GM13976 (cell line): ENCODE results near the gene NF2.

Experiments
- DNase-seq: peaks from one replicate; pipeline ENCODE4 v3.0.0; 2012; ENCODE audit warnings: low spot score
- in situ Hi-C: fragments of 300-500 bp; cut with MboI; formaldehyde crosslinking; loops from one replicate; pipeline ENCODE4 v1.12.0; 2022; ENCODE audit warnings: low sequenced_read_pairs, mixed read lengths, inconsistent platforms; ENCODE audit not compliant: unreplicated experiment
- TF ChIP-seq, protein P1 (sequence below): IDR thresholded peaks from 2 replicates; pipeline ENCODE4 v1.5.1; 2012; ENCODE audit warnings: borderline replicate concordance, mild to moderate bottlenecking; ENCODE audit not compliant: insufficient read depth; ENCODE audit errors: extremely low read depth, missing control alignments, control extremely low read depth

Gene NF2

DNA sequence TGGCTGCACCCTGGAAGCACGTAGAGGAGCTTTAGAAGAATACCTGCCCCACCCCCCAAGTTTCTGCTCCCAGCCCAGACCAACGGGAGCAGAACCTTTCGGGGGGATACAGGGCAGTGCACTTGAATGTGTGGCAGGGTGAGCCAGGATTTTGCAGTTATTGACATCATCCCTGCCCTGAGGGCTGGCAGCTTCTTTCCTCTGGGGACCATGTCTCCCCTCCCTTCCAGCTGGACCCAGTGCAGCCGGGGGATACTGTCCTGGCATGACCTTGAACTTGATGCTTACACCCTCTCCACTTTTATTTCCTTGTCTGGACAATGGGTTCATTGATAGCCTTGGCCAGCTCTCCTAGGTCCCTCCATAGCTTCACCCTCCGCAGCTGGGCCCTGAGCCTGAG lies 112.3 kb downstream of the NF2 start:
- TF ChIP-seq, protein P1, sequence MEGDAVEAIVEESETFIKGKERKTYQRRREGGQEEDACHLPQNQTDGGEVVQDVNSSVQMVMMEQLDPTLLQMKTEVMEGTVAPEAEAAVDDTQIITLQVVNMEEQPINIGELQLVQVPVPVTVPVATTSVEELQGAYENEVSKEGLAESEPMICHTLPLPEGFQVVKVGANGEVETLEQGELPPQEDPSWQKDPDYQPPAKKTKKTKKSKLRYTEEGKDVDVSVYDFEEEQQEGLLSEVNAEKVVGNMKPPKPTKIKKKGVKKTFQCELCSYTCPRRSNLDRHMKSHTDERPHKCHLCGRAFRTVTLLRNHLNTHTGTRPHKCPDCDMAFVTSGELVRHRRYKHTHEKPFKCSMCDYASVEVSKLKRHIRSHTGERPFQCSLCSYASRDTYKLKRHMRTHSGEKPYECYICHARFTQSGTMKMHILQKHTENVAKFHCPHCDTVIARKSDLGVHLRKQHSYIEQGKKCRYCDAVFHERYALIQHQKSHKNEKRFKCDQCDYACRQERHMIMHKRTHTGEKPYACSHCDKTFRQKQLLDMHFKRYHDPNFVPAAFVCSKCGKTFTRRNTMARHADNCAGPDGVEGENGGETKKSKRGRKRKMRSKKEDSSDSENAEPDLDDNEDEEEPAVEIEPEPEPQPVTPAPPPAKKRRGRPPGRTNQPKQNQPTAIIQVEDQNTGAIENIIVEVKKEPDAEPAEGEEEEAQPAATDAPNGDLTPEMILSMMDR, result no peak
- in situ Hi-C loops, result no loop called here
- no peak for DNase-seq

DNA sequence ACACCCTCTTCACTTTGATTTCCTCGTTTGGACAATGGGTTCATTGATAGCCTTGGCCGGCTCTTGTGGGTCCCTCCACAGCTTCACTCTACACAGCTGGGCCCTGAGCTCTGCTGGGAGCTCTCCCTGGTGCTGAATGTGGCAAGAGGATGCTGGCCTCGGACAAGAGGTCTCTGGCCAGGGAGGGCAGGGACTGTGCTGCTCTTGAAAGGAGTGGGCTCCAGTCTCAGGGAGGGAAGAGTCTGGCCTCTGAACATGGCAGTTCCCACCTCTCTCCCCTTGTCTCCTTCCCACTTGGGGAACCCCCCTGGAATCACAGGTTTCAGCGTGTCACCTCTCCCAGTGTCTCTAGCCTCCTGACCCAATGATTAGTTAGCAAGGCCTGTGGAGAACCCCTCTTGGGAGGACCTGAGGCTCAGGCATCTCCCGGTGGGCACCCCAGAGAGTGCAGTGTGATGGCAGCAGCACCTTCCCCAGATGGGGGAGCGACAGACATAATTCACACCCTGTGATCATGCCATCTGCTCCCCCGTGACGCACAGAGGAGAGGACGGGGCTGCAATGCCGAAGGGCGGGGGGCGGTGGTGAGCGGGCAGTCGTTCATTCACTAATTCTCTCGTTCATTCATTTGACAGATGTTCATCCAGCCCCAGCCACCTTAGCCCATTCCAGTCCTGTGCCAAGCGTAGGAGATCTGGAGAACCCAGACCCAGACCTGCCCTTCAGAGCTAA lies 113.5 kb downstream of the NF2 start:
- peak; percentile 74 for DNase-seq
- TF ChIP-seq, protein P1, result no peak
- in situ Hi-C loops, result no loop called here

DNA sequence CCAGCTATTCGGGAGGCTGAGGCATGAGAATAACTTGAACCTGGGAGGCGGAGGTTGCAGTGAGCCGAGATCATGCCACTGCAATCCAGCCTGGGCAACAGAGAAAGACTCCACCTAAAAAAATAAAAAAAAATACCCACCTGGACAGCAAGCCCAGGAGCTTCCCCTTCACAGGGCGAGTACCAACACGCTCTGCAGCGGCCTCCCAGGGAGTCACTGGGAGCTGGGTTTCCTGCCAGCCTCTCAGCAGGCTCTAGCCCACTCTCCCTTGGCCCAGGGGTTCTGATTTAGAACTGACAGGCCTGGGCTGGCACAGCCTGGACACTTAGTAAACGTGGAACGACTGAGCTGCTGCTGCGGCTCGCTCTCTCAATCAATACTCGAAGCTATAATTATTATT lies 114.4 kb downstream of the NF2 start:
- in situ Hi-C loops, result no loop called here
- TF ChIP-seq, protein P1, result no peak
- DNase-seq, result no peak

GRCh38 chr22:29718949-29719898 lies 115.8 kb downstream of the NF2 start:
- TF ChIP-seq, protein P1, result no peak
- in situ Hi-C loops, result no loop called here
- DNase-seq, result no peak

DNA sequence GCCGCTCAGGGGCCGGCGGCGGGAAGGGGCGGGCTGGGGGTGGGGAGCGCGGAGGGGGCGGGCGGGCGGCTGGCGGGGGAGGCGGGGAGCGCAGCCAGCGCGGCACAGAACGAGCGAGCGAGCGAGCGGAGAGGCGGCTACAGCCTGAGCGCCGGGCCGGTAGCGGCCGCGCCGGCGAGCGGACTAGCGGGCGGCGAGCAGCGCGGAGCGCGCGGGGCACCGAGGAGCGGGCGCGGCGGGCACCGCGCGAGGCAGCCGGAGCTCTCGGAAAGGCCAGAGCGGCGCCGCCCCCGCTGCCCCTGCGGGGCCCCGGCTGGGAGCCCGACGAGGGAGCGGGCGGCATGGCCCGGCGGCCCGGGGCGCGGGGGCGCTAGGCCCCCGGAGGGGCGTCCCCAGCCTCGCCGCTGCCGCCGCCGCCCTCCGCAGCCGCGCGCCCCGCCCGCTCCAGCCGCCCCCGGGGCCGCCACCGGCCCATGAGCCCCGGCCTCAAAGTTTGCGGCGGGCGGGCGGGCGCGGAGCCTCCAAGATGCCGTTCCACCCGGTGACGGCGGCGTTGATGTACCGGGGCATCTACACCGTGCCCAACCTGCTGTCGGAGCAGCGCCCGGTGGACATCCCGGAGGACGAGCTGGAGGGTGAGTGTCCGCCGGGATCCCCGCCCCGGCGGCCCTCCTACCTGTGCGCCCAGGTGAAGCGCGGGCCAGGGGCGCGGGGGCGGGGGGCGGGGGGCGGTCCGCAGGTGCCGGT lies 116.6 kb downstream of the NF2 start, which contains the start of gene CABP7:
Gene CABP7, plus strand, starts transcription at position 105 of the 747 bp plus-strand sequence. Its CDS starts 422 bp downstream, at position 527.
- in situ Hi-C loops, result no loop called here
- TF ChIP-seq, protein P1, result no peak
- DNase-seq, result no peak

DNA sequence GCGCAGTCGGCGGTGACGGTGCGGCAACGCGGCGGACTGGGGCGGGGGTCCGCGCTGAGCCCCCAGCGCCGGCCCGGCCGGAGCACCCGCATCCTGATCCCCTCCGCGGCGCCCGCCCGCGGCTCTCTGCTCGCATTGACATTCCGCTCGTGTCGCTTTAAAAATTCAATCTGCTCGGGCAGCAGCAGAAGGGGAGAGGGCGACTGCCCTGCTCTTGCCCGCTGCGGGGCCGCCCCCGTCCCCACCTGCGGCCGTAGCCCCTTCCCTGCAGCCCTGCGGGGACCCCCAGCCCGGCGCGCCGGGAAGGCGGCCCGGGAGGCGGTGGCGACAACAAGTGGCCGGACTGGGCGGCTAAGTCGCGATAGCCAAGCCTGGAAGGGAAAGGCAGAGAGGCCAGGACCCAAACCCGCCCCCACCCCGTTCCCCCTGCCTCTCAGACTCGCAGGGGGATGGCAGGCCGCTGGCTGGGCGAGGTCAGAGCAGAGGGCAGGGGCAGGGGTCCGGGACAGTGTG lies 117.4 kb downstream of the NF2 start:
- TF ChIP-seq, protein P1, result no peak
- in situ Hi-C loops, result no loop called here
- no peak for DNase-seq
